DOHH2 (cell line): ENCODE results near the gene KIAA0930.

ENCODE experiments used
- CTCF ChIP-seq: fragments of 200-600 bp; sonication (generic); IDR thresholded peaks from one replicate; pipeline ENCODE4 v1.5.1; 2014; ENCODE audit warnings: antibody characterized with exemption, mild to moderate bottlenecking, low read depth, low read length; ENCODE audit not compliant: poor library complexity, severe bottlenecking
- EZH2phosphoT487 ChIP-seq: fragments of 200-600 bp; sonication (generic); IDR thresholded peaks from 2 replicates; pipeline ENCODE4 v1.6.1; 2017; ENCODE audit warnings: borderline replicate concordance, mild to moderate bottlenecking, antibody characterized with exemption, low read length, moderate library complexity, mixed read lengths

GRCh38 chr22:45262195-45262930 is 21.7 kb upstream of the KIAA0930 start:
- TF ChIP-seq CTCF (no peak), EZH2phosphoT487 (no peak)
